IPS-NIHi11 (cell line): Measurements from ENCODE around the gene NUDCD3.

Source experiments
- DNase-seq: peaks from one replicate; pipeline ENCODE4 v3.0.0; 2012; ENCODE audit warnings: mixed read lengths, low spot score

NUDCD3 gene

DNA sequence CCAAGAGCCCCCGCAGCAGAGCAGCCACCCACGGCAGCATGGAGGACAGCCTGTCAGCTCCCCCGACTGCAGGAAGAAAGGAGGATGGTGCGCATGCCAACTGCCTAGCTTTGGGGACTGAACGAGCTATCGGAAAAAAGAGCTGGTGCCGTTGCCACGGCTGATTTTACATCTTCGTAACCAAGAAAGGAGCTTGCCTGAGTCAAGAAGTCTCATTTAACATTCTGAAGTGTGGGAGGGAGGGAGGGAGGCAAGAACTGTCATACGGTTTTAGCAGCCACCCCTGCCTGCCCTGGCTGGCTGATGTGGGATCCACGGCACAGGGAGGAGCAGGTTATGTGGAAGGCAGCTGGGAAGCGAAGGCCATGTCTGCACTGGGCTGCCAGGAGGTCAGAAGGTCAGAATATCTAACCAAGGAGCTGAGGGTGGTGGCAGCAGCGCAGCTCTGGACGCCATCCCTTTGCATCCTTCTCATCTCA lies 90.4 kb downstream of the NUDCD3 start:
- DNase-seq = no peak

DNA sequence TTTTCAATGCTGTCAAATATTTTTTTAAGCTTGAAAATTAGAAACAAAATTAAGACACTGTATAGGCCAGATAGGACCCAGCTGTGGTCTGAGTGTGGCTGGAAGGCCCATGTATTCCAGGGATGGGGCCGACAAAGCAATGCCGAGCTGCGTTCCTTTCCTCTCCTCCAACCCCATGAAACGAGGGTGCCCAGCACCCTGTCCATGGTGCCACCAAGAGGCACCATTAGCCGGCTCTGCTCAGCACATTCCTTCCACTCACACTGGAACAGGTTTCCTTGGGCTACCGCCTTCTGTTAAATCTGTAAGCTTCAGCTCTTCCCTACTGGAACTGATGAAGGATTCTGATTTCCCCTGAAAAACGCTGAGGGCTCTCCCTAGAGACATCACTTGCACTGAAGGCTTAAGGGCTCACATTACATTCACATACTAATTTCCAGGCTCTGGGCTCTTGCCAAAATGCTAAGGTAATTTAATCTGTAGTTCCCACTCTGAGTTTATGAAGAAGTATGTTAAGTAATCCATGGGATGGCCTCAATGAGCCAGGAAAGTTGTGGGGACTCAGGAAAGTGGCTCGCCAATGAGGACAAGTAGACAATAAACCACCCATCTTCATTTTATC lies 91.4 kb downstream of the NUDCD3 start:
- no peak for DNase-seq

DNA sequence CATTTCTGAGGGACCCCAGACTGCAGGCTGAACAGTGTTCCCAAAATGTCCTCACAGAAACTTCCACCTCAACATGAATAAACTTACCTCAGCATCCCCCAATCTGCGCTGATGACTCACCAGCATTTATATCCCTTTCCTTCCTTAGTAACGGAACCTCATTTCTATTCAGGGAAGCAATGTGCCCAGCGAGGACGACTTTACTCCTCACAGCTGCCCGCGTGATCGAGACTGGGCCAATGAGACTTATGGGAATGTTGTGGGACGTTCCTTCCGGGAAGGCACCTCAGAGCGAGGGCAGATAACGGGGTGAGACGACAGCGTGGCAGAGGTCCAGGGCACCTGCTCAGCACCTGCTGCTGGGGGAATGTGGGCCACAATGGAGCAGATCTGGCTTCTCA lies 91.9 kb downstream of the NUDCD3 start:
- DNase-seq = no peak

DNA sequence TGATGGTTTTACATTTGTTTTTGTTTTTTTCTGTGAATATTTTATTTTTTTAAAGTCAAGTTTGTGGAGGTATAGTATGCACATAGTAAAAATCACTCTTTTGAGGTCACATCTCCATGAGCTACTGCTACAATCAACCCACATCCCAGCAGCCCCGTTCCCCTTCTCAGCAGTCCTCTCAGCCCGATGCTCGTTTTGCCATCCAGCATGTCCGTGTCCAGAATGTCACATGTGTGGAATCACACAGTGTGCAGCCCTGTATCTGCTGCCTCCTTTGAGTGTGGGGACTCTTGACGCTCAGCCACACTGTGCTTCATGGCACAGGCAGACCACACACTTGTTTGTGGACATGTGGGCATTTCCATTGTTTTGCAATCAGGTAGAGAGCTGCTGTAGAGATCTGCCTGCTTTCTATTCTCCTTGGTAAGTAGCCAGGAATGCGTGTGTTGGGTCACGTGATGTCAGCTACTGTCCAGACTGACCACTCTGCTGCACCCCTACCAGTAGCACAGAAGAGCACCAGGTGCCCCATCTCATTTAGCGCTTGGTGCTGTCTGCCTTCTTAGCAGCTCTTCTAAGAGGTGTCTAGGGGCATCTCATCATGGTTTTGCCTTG lies 93.4 kb downstream of the NUDCD3 start:
- no peak for DNase-seq

DNA sequence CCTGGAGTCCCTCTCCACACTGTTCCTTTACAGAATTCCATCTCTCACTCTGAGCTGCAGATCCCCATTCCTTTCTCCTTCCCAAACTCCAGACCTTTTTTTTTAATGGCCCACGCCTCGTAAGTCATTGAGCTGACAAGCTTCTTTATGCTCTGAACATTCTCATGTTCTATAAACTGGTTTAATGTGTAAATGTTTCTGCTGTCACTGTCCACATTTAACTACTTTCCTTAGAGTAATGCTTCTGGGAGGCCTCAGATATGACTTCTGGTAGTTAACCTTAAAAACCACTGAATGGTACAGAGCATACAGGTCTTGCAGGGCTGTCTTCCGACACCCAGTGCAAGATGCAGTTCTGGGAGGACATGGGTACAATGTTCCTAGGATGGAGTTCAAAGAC lies 94.0 kb downstream of the NUDCD3 start:
- DNase-seq = no peak

DNA sequence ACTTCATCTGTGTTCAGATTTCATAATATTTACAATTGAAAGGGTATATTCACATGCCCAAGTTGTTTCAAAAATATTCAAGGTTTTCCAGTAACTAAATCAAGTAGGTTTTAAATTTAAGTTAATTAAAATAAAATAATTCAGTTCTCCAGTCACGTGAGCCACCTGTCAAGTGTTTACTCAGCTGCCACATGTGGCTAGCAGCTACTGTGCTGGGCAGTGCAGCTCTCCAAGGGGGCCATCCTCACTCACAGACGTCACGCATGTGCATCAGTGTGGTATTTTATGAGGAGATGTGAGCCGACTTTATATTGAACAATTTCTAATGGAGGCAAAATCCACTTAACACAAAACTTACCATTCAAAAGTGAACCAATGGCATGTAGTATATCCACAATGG lies 95.4 kb downstream of the NUDCD3 start:
- no peak for DNase-seq

DNA sequence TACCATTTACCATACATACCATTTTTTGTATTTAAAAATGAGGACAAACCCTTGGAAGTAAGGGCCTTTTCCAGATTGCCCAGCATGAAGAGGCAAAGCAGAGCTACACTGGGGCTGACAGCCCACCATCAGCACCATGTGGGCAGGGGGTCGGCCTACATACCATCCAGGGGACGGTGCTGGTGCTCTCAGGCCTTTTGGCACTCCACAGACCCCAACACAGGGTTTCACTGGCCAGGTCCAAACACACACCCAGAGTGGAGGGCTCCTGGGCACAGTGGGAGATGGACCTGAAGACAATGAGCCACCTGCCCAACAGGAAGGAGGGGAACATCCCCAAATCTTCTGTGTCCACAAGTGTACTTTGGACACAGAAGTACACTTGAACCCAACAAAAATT lies 95.8 kb downstream of the NUDCD3 start:
- DNase-seq = no peak

DNA sequence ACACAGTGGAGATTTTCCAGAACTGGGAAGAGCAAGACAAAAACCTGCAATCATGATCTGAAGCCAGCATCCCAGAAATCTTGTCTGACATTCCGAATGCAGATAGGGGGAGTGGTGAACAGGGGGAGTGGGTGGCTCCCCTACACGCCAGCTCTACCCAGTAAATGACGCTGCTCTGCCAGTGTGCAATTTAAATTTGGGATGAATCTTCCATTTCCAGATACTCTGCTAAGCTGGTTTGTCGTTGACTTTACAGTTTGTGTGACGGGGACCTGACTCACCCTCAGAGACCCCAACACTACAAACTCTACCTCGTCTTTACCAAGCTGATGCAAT lies 96.4 kb downstream of the NUDCD3 start:
- DNase-seq = no peak

DNA sequence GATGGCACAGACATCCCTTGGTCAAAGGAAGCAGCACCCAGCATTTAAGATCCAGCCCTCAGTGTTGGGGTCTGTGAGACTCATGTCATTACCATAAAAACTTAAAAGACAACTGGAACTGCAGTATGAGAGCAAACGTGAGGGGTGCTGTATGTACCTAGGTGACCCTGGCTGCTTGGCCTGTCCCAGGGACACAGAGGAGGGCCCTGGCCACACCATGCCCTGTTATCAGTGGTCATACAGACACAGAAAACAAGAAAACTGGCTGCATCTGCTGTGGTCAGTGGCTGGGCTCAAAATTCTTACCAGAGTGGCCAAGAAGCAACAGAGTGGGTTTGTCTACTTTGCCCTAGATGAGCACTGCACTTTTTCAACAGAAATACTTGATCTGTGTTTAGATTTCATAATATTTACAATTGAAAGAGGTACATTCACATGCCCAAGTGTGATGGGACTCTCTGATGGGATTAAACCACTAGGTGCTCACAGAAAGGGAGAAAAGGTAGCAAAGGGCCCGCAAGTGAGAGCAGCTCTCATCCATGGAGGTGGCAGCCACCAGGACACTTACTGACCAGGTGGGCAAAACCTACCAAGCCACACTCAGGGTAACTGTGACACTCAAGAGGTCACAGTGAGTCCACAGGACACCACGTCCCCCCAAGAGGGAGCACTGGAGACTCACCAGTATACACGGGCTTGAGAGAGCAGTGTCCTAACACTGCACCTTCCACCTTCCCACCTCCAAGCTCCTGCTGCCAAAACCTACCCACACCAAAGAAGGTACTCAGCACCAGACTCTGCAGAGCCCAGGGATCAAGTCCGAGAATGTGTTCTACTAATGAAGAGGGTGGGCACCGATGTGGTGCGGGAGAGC lies 97.0 kb downstream of the NUDCD3 start:
- DNase-seq = no peak

DNA sequence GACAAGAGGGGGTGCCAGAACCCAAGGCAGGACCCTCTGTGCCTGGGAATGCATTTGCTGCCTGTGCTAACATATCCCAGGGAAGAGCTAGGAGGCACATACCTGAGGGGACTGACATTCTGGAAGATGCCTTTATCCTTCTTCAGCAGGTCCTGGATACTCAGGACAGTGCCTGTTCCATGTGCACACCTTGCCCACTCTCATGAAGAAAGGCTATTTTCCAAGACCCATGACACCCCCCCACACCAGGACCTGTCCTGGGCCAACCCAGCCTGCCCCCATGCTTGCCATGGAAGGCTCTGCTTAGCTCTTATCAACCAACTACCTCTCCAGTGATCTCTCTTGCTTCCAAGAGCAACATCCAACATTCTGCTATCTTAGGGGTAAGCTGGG lies 97.8 kb downstream of the NUDCD3 start:
- DNase-seq = no peak

DNA sequence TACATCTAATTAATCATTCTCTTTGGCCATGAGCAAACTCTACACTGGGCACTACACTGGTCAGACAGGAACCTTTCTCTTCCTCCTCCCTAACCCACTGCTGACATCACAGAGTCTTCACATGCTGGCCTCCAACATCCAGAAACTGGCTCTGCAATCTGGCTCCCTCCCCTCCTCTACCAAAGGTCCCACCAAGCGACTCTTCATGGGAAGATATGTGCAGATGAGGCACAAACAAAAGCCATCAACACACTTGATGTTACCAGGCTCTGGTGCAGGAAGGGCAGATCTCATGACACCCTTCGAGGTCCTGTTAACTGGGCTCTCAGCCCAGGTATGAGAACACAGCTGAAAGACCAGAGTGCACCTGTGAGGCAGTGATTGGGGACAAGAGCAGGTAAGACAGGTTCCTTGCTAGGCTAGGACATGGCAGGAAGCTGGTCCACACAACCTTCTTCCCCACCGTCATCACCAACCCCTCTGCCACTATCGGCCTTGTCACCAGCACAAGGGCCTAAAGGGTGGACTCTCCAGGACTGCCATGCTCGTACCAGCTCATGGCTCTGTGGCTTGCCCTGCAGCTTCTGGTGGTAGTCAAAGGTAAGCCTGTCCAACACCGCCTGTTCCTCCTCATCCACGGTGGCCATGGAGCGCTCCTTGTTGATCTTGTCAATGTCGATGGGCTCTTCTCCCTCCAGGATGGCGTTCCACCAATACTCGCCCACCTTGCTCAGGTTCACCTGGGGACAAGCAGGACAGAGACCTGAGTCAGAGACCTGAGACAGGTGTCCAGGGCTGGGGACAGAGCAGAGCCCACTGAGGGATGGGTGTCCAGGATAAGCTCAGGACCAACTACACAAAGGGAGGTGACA lies 98.5 kb downstream of the NUDCD3 start:
- DNase-seq = no peak

DNA sequence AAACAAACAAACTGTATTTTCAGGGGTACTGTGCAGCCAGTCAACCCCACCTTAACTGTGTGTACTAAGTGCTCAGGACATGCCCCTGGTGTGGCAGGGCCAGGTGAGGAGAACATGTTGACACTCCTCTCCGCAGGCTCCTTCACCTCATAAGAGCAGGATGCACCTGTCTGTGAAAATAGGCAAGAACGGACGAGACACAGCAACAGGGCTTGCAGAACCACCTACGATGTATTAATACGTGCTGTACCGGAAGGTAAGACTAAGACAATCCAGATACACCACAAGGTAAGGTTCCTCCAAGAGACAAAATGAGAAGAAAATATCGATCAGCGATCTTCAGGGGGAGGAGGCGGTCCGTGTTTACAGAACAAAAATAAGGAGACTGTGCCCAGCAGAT lies 99.3 kb downstream of the NUDCD3 start:
- DNase-seq = no peak

DNA sequence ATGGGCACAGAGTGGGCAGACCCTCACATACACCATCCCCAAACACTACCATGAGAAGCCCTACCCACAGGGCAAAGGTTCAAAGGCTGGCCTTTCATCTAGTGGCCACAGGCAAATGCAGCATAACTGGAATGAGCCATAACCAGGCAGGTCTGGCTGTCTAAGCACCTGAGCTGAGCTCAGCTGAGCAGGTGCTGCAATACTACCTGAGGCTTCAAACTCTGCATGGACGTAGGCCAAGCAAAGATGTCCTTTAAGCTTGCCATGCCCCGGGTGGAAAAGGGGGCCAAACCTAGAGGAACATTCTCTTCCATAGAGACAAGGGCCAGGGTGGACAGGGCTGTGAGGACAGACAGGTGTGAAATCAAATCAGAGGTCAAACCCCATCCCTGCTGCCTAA lies 99.8 kb downstream of the NUDCD3 start:
- no peak for DNase-seq

DNA sequence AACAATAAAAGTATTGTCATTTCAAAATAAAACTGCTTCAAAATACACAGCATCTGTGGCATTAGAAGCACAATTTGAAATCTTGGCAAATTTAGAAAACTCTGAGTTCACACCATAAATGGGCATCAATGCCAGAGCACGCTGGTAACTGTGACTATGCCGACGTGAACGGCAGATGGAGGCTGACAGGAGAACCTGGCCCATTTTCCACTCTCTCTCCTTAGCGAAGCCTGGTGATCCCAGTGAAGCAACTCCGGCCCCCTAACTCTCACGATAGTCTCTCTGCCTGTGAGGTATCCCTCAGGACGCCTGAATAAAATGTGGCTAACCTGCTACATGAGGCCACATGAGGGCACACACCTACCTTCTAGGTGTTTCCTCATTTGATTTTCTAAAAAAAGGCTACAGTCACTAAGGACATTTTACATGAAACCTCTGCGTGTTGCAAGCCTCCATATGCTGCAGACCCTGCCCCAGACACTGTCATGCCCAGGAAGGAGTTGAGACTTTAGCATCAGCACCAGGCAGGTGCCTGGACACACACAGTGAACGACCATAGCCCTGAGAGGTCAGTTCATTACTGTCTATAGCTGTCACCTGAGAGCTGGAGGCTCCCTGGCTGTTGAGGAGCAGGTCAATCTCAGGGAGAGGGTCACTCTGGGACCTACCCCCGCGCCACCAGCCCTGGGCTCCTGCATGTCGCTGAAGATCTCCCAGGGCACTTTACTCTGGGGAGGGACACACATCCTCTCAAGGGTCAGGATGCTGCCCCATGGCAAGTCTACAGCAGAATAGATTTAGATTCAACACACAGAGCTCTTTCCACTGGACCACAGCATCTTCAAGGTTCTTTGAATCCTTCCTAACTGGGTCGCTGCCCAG lies 102.1 kb downstream of the NUDCD3 start:
- no peak for DNase-seq

DNA sequence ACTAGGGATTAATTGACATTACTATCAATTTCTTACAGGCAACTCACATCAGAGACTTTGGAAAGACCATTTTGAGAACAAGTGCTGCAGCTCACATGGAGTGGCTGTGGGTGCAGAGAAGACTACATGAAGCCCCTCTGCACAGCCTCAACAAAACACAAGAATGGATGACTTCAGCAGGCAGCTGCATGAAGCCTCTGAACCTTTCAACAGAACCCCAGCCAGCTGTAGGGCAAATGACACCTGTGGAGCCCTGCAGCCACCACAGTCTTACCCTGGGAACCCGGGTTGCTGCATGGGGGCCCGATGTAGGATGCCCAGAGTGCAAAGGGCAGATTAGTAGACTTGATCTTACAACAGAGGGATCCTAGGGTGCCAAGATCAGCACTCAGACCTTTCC lies 103.1 kb downstream of the NUDCD3 start:
- DNase-seq = no peak

DNA sequence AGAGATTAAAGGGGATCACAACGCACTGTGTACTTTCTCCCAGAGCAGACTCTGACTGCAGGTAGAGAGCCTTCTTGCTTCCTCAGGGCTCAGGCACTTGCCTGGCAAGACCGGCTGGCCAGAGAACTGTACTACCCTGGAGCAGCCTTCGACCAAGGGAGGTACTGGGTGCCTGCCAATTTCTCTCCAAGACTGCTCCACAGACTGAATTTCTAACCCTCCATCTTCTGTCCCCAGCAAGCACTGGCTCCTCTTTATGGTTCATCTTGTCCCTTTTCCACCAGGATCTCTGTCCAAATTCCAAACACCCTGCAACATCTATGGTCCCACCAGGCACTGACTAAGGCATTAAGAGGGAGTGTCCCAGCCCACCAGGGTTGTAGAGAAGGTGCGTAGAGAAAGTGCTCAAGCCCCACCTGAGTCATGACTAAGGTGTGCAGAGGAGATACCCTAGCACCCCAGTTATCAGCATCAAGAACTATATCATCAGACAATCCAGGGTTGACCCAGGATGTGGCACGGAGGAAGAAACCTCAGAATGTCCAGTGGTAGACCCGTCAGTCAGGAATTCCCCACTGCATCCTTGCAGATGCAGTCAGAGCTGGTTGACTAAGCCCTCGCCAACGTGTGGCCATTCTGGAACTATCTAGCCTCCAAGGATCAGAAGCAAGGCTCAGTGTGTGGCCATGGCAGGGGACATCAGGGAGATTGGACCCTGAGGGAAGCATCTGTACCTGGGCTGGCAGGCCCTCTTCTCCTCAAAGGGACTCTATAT lies 104.1 kb downstream of the NUDCD3 start:
- DNase-seq = no peak

DNA sequence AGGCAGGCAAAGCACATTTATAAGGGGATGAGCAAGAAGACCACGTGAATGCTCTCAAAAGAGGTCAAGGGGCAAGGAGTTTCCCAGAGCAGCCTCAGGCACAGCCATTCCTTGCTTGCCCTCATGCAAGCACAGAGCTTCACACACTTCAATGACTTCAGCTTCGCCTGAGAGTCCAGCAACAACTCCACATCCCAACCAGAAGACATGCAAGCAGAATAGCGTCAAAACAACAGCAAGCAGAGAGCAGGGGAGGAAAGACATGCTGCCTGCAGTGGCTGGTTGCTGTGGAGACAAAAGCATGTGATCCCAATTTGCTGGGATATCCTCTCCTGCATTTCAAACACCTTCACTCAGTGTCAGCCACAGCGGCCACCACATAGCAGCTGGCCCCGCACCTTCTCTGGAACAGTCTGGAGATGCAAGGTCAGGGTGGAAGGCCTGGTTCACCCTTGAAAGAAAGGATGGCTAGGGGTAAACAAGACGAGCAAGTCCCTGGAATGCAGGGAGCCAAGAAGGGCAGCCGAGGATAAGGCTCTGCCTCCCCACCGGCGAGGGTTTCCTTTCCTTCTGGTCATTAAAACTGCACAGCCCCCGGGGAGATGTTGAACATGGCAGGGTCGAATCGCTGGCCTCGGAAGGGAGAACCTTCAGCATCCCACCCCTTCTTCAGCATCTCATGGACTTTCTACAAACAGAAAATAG lies 104.9 kb downstream of the NUDCD3 start:
- no peak for DNase-seq

DNA sequence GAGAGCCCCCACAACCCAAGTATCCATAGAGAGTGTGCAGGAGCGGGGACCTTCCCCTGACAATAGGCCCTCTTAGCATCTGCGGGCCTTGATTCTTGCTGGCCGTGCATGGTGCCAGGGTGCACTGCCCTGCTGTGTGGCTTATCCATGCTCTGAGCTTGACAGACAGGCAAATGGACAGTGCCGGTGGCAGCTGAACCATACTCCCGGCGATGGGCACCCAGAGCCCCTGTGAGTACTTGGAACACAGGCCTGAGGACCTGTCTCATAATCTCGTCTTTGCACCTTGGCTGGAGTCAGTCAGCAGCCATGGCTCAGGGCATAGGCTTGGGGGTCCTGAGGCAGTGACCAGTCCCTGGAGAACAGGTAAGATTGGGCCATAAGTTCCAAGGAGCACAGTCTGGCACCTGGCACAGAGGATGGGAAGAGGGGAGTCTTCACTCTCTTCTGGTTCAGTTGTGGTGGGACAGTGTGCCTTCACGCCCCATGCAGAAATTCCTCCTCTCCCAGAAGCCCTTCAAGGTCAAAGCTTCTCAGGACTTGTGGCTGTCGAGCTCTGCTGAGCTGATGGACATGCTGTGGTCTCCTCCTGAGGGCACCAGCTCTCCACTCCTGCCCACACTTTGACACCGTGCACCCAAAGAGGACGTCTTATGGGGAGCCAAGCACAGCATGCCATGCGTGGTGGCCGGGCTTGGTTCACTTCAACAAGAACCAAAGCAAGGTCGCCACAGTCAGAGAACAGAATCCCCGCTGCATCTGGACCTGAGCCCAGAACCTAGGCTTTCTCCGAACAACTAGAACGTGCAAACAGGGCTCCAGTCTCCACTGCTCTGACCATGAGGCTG lies 105.6 kb downstream of the NUDCD3 start:
- no peak for DNase-seq

DNA sequence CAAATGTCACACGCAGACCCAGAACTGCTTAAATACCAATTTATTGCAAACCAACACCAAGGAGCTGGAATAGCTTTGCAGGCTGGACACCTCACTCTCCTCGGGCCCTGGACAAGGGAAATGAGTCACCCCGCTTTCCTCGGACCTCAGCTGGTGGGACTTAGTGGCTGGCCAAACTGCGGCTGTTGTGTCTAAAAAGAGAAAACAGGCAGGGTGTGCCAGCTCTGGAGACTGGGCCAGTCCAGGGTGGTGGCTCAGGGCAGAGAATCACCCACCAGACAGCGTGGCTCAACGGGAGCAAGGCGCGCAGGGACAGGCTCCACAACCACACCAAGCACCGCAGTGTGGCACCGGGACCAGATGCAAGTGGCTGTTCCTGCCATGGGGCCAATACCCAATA lies 106.9 kb downstream of the NUDCD3 start:
- DNase-seq = no peak
